SK-N-SH treated with all-trans-retinoic acid at 6 μM for 48 hours (cell line): Measurements from ENCODE around the gene AKTIP.

Source experiments
- ATAC-seq: fragments of 200-7000 bp; cut with Tn5 transposase; 3 replicates; pipeline ENCODE4 v1.9.1; 2020; ENCODE audit warnings: mild to moderate bottlenecking, moderate library complexity
- ARNTL ChIP-seq: fragments of 450-650 bp; formaldehyde crosslinking; IDR thresholded peaks from 2 replicates; pipeline ENCODE4 v1.5.0; 2020; ENCODE audit warnings: low read depth, mild to moderate bottlenecking, moderate library complexity, borderline replicate concordance
- BACH2 ChIP-seq: fragments of 250-450 bp; sonication (Bioruptor Pico); IDR thresholded peaks from 2 replicates; pipeline ENCODE4 v1.9.0; 2021; ENCODE audit warnings: mild to moderate bottlenecking, borderline replicate concordance
- CREB5 ChIP-seq: fragments of 250-450 bp; sonication (Bioruptor Pico); IDR thresholded peaks from 2 replicates; pipeline ENCODE4 v1.5.1; 2020; ENCODE audit warnings: low read depth, mild to moderate bottlenecking, moderate library complexity
- CSDC2 ChIP-seq: fragments of 250-450 bp; sonication (Bioruptor Pico); IDR thresholded peaks from 2 replicates; pipeline ENCODE4 v1.5.0; 2020; ENCODE audit warnings: mild to moderate bottlenecking, moderate library complexity
- ESRRG ChIP-seq: fragments of 250-450 bp; sonication (Bioruptor Pico); IDR thresholded peaks from 2 replicates; pipeline ENCODE4 v1.6.1; 2021; ENCODE audit warnings: mild to moderate bottlenecking
- GLIS3 ChIP-seq: fragments of 250-450 bp; sonication (Bioruptor Pico); IDR thresholded peaks from 2 replicates; pipeline ENCODE4 v1.5.0; 2020; ENCODE audit warnings: mild to moderate bottlenecking, moderate library complexity
- ISL1 ChIP-seq: fragments of 250-450 bp; sonication (Bioruptor Pico); IDR thresholded peaks from 2 replicates; pipeline ENCODE4 v2.1.2; 2022; ENCODE audit warnings: mild to moderate bottlenecking, moderate library complexity
- OSR1 ChIP-seq: fragments of 250-450 bp; sonication (Bioruptor Pico); IDR thresholded peaks from 2 replicates; pipeline ENCODE4 v1.8.0; 2022; ENCODE audit warnings: moderate library complexity, mild to moderate bottlenecking, inconsistent platforms
- POU6F1 ChIP-seq: fragments of 250-450 bp; sonication (Bioruptor Pico); IDR thresholded peaks from 2 replicates; pipeline ENCODE4 v1.8.0; 2021; ENCODE audit warnings: low read depth, mild to moderate bottlenecking, moderate library complexity, borderline replicate concordance
- PPARA ChIP-seq: fragments of 250-450 bp; sonication (Bioruptor Pico); IDR thresholded peaks from 2 replicates; pipeline ENCODE4 v1.5.0; 2020; ENCODE audit warnings: mild to moderate bottlenecking, borderline replicate concordance
- RARB ChIP-seq: fragments of 250-450 bp; sonication (Bioruptor Pico); IDR thresholded peaks from 2 replicates; pipeline ENCODE4 v1.8.0; 2021; ENCODE audit warnings: mild to moderate bottlenecking, moderate library complexity
- SNAI2 ChIP-seq: fragments of 250-450 bp; sonication (Bioruptor Pico); IDR thresholded peaks from 2 replicates; pipeline ENCODE4 v1.5.0; 2020; ENCODE audit warnings: mild to moderate bottlenecking, moderate library complexity
- TCF4 ChIP-seq: fragments of 250-450 bp; sonication (Bioruptor Pico); IDR thresholded peaks from 2 replicates; pipeline ENCODE4 v1.8.0; 2021; ENCODE audit warnings: mild to moderate bottlenecking, moderate library complexity, borderline replicate concordance
- TOX ChIP-seq: fragments of 250-450 bp; sonication (Bioruptor Pico); IDR thresholded peaks from 2 replicates; pipeline ENCODE4 v1.8.0; 2021; ENCODE audit warnings: mild to moderate bottlenecking, moderate library complexity, borderline replicate concordance
- ZC3H10 ChIP-seq: fragments of 250-450 bp; sonication (Bioruptor Pico); IDR thresholded peaks from 2 replicates; pipeline ENCODE4 v1.5.1; 2021; ENCODE audit warnings: mild to moderate bottlenecking, moderate library complexity
- ZFP3 ChIP-seq: fragments of 250-450 bp; sonication (Bioruptor Pico); IDR thresholded peaks from 2 replicates; pipeline ENCODE4 v1.5.0; 2020; ENCODE audit warnings: mild to moderate bottlenecking, moderate library complexity
- ZNF565 ChIP-seq: fragments of 450-650 bp; formaldehyde crosslinking; conservative IDR thresholded peaks from 2 replicates; pipeline ENCODE4 v1.5.0; 2020; ENCODE audit warnings: low read depth, mild to moderate bottlenecking, moderate library complexity
- ZNF70 ChIP-seq: fragments of 450-650 bp; formaldehyde crosslinking; IDR thresholded peaks from 2 replicates; pipeline ENCODE4 v1.5.0; 2020; ENCODE audit warnings: mild to moderate bottlenecking, moderate library complexity
- ZNF8 ChIP-seq: fragments of 450-650 bp; formaldehyde crosslinking; IDR thresholded peaks from 2 replicates; pipeline ENCODE4 v1.5.0; 2020; ENCODE audit warnings: mild to moderate bottlenecking, moderate library complexity
- TF ChIP-seq, protein P1 (sequence below): fragments of 250-450 bp; sonication (Bioruptor Pico); IDR thresholded peaks from 2 replicates; pipeline ENCODE4 v1.5.0; 2020; ENCODE audit warnings: mild to moderate bottlenecking, moderate library complexity
- TF ChIP-seq, protein P2 (sequence below): fragments of 250-450 bp; sonication (Bioruptor Pico); IDR thresholded peaks from 2 replicates; pipeline ENCODE4 v1.5.1; 2021; ENCODE audit warnings: mild to moderate bottlenecking, moderate library complexity
- TF ChIP-seq, protein P3 (sequence below): fragments of 250-450 bp; sonication (Bioruptor Pico); IDR thresholded peaks from 2 replicates; pipeline ENCODE4 v1.8.0; 2020; ENCODE audit warnings: mild to moderate bottlenecking, moderate library complexity, borderline replicate concordance

AKTIP gene

GRCh38 chr16:53523126-53523804, 20.3 kb upstream of the AKTIP start:
- TF ChIP-seq BACH2 (CRISPR knock-in tag) (no peak), ZNF70 (CRISPR knock-in tag) (no peak), ZFP3 (CRISPR knock-in tag) (no peak)
- no peak for ATAC-seq

- no peak for ATAC-seq
- TF ChIP-seq ESRRG (CRISPR knock-in tag) (no peak), ZNF8 (CRISPR knock-in tag) (no peak), CSDC2 (CRISPR knock-in tag) (no peak), ZNF565 (CRISPR knock-in tag) (no peak), ARNTL (CRISPR knock-in tag) (no peak), TCF4 (CRISPR knock-in tag) (no peak)
- TF ChIP-seq, protein P1, sequence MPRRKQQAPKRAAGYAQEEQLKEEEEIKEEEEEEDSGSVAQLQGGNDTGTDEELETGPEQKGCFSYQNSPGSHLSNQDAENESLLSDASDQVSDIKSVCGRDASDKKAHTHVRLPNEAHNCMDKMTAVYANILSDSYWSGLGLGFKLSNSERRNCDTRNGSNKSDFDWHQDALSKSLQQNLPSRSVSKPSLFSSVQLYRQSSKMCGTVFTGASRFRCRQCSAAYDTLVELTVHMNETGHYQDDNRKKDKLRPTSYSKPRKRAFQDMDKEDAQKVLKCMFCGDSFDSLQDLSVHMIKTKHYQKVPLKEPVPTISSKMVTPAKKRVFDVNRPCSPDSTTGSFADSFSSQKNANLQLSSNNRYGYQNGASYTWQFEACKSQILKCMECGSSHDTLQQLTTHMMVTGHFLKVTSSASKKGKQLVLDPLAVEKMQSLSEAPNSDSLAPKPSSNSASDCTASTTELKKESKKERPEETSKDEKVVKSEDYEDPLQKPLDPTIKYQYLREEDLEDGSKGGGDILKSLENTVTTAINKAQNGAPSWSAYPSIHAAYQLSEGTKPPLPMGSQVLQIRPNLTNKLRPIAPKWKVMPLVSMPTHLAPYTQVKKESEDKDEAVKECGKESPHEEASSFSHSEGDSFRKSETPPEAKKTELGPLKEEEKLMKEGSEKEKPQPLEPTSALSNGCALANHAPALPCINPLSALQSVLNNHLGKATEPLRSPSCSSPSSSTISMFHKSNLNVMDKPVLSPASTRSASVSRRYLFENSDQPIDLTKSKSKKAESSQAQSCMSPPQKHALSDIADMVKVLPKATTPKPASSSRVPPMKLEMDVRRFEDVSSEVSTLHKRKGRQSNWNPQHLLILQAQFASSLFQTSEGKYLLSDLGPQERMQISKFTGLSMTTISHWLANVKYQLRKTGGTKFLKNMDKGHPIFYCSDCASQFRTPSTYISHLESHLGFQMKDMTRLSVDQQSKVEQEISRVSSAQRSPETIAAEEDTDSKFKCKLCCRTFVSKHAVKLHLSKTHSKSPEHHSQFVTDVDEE, result no peak
- TF ChIP-seq, protein P2, sequence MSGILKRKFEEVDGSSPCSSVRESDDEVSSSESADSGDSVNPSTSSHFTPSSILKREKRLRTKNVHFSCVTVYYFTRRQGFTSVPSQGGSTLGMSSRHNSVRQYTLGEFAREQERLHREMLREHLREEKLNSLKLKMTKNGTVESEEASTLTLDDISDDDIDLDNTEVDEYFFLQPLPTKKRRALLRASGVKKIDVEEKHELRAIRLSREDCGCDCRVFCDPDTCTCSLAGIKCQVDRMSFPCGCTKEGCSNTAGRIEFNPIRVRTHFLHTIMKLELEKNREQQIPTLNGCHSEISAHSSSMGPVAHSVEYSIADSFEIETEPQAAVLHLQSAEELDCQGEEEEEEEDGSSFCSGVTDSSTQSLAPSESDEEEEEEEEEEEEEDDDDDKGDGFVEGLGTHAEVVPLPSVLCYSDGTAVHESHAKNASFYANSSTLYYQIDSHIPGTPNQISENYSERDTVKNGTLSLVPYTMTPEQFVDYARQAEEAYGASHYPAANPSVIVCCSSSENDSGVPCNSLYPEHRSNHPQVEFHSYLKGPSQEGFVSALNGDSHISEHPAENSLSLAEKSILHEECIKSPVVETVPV (CRISPR knock-in tag), result no peak
- TF ChIP-seq, protein P3, sequence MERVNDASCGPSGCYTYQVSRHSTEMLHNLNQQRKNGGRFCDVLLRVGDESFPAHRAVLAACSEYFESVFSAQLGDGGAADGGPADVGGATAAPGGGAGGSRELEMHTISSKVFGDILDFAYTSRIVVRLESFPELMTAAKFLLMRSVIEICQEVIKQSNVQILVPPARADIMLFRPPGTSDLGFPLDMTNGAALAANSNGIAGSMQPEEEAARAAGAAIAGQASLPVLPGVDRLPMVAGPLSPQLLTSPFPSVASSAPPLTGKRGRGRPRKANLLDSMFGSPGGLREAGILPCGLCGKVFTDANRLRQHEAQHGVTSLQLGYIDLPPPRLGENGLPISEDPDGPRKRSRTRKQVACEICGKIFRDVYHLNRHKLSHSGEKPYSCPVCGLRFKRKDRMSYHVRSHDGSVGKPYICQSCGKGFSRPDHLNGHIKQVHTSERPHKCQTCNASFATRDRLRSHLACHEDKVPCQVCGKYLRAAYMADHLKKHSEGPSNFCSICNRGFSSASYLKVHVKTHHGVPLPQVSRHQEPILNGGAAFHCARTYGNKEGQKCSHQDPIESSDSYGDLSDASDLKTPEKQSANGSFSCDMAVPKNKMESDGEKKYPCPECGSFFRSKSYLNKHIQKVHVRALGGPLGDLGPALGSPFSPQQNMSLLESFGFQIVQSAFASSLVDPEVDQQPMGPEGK (CRISPR knock-in tag), result no peak
Observed at GRCh38 chr16:53519417-53520091, 16.5 kb upstream of the AKTIP start.

DNA sequence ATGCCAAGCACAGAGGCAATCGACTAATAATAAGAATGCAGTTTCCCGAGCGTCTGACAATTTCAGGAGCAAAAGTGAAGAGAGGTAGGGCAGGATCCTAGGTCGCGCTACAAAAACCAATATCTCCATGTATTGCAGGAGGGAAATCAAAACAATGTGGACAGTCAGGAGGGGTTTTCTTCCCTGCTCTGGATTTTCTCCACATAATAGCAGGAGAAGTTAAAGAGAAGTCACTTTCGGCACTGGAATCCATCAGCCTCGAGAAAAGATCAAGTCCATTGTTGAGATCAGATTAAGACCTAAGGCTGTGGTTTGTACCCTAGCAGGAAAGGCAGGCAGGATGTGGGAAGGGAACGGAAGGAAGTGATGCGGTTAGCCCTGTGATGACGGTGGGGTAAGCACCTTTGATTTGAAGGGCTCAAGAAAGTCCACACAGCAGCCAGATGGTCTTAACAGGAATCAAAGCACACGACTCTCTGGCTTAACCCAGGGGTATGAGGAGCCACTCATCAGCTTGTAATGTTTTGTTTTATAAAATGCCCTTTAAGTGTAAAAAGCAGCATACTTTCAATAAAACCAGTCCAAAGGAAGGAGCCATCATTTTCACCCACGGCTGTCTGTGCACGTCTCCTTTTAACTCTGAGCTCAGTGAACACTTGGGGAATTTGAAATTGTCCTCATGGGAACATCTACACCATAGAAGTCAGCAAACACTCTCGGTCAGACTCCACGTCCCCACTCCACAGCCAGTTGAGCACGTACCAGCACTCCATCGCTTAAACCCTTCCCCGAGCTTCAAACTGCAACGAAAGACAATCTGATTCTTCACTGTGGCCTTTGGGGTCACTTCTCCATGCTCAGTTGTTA, 15.8 kb upstream of the AKTIP start:
- no peak for TF ChIP-seq ZFP3 (CRISPR knock-in tag)
- no peak for TF ChIP-seq ISL1
- TF ChIP-seq, protein P3 (CRISPR knock-in tag), result no peak
- no peak for TF ChIP-seq ARNTL (CRISPR knock-in tag)
- TF ChIP-seq TCF4 (CRISPR knock-in tag), result no peak
- TF ChIP-seq SNAI2, result no peak
- no peak for TF ChIP-seq TOX (CRISPR knock-in tag)
- TF ChIP-seq ZC3H10 (CRISPR knock-in tag), result no peak
- no peak for TF ChIP-seq GLIS3
- ATAC-seq, result no peak

DNA sequence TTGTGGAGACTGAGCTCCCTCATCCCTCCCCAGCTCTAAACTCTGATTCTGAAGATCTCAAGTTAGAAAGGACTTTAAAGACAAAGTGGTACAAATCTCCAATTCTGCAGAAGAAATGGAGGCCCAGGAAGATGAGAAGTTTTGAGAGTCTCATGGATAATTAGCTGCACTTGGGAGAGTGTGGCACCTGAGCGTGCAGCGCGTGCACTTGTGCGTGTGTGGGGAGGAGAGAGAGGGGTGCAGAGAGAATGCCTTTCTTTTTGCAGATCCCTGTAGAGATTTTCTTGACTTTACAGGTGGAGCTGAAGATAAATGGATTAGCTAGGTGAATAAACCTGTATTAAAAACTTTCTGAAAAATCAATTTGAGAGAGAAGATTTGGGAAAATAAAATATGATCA, 14.8 kb upstream of the AKTIP start:
- no peak for ATAC-seq
- TF ChIP-seq RARB, result no peak
- no peak for TF ChIP-seq PPARA (CRISPR knock-in tag)
- TF ChIP-seq CREB5 (CRISPR knock-in tag), result no peak
- TF ChIP-seq ZNF8 (CRISPR knock-in tag), result no peak
- TF ChIP-seq POU6F1, result no peak
- TF ChIP-seq ARNTL (CRISPR knock-in tag), result no peak
- TF ChIP-seq OSR1 (CRISPR knock-in tag), result no peak
